Left ventricle myocardium inferior (tissue), 1 donor: ENCODE data around the gene KCTD8. TPM values are rescaled to one million over a fixed set of nuclear protein-coding genes. Genes with fewer than 3 reads are reported as not detected.

Experiments
- DNase-seq: peaks from one replicate; pipeline ENCODE4 v3.0.0-alpha.2; 2020
- H3K27ac ChIP-seq: fragments of 200-600 bp; replicated peaks from 2 replicates; pipeline ENCODE4 v1.8.0; 2021
- H3K27me3 ChIP-seq: fragments of 200-600 bp; 2 replicates; pipeline ENCODE4 v1.8.0; 2021; ENCODE audit warnings: low read depth
- H3K36me3 ChIP-seq: fragments of 200-600 bp; 2 replicates; pipeline ENCODE4 v1.8.0; 2021
- H3K4me1 ChIP-seq: fragments of 200-600 bp; 2 replicates; pipeline ENCODE4 v1.8.0; 2021
- H3K4me3 ChIP-seq: fragments of 200-600 bp; 2 replicates; pipeline ENCODE4 v1.8.0; 2021; ENCODE audit warnings: mild to moderate bottlenecking, moderate library complexity
- H3K9me3 ChIP-seq: fragments of 200-600 bp; replicated peaks from 2 replicates; pipeline ENCODE4 v1.8.0; 2021
- intact Hi-C: fragments of 100-400 bp; cut with micrococcal nuclease; formaldehyde crosslinking; loops from one replicate; pipeline ENCODE4 v1.11.0; 2022
- total RNA-seq: library from RNA; stranded (reverse); fragmentation: NEBNext Ultra II Directional; extraction: Animal tissue kit (Norgen Biotek cat#: 25700); gene quantifications from one replicate; pipeline ENCODE4 v1.2.1, GENCODE V29; 2021
- TF ChIP-seq, protein P1 (sequence below): fragments of 200-600 bp; IDR thresholded peaks from 2 replicates; pipeline ENCODE4 v1.8.0; 2021; ENCODE audit warnings: antibody characterized with exemption, mild to moderate bottlenecking, borderline replicate concordance
- donor health status: DM: no; HTN: yes; CAD: no; lungs with severe emphysema.

KCTD8 gene
- total RNA-seq, 1 donor from 2014 or later = 0.14 TPM

DNA sequence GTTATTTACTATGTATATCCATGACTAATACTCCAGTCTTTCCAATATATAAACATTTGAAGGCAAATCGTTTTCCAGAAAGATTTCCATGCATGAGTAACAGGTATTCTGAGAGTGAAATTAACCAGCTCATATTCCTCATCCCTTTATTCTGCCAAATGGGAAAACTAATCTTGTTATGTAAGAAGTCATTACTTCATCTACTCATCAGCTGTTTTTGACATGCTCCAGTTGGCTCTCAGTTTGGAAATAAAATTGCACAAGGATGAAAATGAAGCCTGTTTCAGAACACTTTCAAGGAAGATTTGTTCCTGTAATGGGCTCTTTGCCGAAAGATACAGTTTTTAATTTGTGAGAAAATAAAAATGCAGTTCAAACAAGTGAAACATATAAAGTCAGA lies 121.9 kb downstream of the KCTD8 start:
- H3K36me3 ChIP-seq = no peaks in the 10 kb centered on the region
- intact Hi-C loops = no loop called here
- no peaks in the 10 kb centered on the region for H3K9me3 ChIP-seq
- no peaks in the 10 kb centered on the region for H3K27me3 ChIP-seq
- no peak for DNase-seq
- TF ChIP-seq, protein P1, sequence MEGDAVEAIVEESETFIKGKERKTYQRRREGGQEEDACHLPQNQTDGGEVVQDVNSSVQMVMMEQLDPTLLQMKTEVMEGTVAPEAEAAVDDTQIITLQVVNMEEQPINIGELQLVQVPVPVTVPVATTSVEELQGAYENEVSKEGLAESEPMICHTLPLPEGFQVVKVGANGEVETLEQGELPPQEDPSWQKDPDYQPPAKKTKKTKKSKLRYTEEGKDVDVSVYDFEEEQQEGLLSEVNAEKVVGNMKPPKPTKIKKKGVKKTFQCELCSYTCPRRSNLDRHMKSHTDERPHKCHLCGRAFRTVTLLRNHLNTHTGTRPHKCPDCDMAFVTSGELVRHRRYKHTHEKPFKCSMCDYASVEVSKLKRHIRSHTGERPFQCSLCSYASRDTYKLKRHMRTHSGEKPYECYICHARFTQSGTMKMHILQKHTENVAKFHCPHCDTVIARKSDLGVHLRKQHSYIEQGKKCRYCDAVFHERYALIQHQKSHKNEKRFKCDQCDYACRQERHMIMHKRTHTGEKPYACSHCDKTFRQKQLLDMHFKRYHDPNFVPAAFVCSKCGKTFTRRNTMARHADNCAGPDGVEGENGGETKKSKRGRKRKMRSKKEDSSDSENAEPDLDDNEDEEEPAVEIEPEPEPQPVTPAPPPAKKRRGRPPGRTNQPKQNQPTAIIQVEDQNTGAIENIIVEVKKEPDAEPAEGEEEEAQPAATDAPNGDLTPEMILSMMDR = no peak
- H3K4me3 ChIP-seq = no peak overlapping the region
- no peaks in the 10 kb centered on the region for H3K4me1 ChIP-seq
- H3K27ac ChIP-seq = no peak overlapping the region

GRCh38 chr4:44320833-44321232 lies 127.8 kb downstream of the KCTD8 start:
- Histone ChIP-seq H3K27me3 (no peaks in the 10 kb centered on the region), H3K9me3 (no peaks in the 10 kb centered on the region), H3K4me3 (no peak overlapping the region), H3K4me1 (no peaks in the 10 kb centered on the region), H3K27ac (no peak overlapping the region), H3K36me3 (no peaks in the 10 kb centered on the region)
- TF ChIP-seq, protein P1 = no peak
- intact Hi-C loops = no loop called here
- no peak for DNase-seq

DNA sequence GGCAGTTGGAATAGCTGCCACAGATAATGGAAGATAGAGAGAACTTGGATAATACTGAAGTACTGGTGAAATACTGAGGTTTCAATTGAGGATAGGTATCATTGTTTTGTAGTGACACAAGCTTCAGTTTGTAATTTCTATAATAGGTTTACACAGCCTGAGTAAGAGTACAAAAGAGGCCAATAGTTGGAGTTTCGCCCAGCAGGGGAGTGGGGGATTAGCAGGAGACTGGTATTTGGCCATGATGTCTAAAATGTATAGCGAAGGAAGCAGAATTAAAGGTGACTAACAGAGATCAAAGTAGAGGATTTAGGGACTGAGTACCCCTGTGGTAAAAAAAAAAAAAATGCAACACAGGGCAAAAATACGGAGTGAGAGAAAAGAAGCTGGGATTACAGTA lies 129.5 kb downstream of the KCTD8 start:
- H3K27ac ChIP-seq = no peak overlapping the region
- H3K27me3 ChIP-seq = no peaks in the 10 kb centered on the region
- intact Hi-C loops = no loop called here
- H3K4me3 ChIP-seq = no peak overlapping the region
- no peaks in the 10 kb centered on the region for H3K9me3 ChIP-seq
- DNase-seq = no peak
- H3K36me3 ChIP-seq = no peaks in the 10 kb centered on the region
- H3K4me1 ChIP-seq = no peaks in the 10 kb centered on the region
- TF ChIP-seq, protein P1 = no peak

- Histone ChIP-seq H3K4me1 (no peaks in the 10 kb centered on the region), H3K36me3 (no peaks in the 10 kb centered on the region), H3K4me3 (no peak overlapping the region), H3K9me3 (no peaks in the 10 kb centered on the region), H3K27ac (no peak overlapping the region), H3K27me3 (no peaks in the 10 kb centered on the region)
- no peak for DNase-seq
- TF ChIP-seq, protein P1 = no peak
- intact Hi-C loops = no loop called here
Measured at GRCh38 chr4:44313702-44314101, 134.9 kb downstream of the KCTD8 start.

DNA sequence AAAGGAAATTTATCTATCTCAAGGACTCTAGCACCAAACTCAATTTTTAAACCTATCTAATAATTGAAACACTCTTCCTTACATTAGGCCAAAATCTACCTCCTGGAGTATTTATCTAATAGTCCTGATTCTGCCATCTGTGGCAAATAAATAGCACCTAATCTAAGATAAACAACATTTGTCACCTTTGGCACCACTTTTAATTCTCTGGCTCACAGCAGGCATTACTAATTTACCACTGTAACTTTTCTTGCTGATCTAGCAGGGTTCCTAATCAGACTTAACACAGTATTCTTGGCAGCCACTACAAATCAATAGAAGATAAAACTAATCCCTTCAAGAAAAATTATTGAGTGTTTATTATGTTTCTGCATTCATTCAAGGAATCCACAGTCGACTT lies 161.1 kb downstream of the KCTD8 start:
- TF ChIP-seq, protein P1 = no peak
- intact Hi-C loops = no loop called here
- H3K4me1 ChIP-seq = no peaks in the 10 kb centered on the region
- H3K27ac ChIP-seq = no peak overlapping the region
- no peak overlapping the region for H3K4me3 ChIP-seq
- H3K36me3 ChIP-seq = no peaks in the 10 kb centered on the region
- H3K9me3 ChIP-seq = peaks cover 4% of the 10 kb centered on the region
- no peaks in the 10 kb centered on the region for H3K27me3 ChIP-seq
- no peak for DNase-seq

- no peak for DNase-seq
Measured at GRCh38 chr4:44279469-44279868, 169.1 kb downstream of the KCTD8 start.

More at GRCh38 chr4:44279469-44279868, 169.1 kb downstream of the KCTD8 start:
- H3K9me3 ChIP-seq = peaks cover 4% of the 10 kb centered on the region
- intact Hi-C loops = no loop called here
- no peak overlapping the region for H3K4me3 ChIP-seq
- no peaks in the 10 kb centered on the region for H3K36me3 ChIP-seq
- no peak overlapping the region for H3K27ac ChIP-seq
- TF ChIP-seq, protein P1 = no peak
- H3K27me3 ChIP-seq = no peaks in the 10 kb centered on the region
- no peaks in the 10 kb centered on the region for H3K4me1 ChIP-seq
